Measurements from ENCODE around the gene RALGPS1.

The RALGPS1 gene, protein sequence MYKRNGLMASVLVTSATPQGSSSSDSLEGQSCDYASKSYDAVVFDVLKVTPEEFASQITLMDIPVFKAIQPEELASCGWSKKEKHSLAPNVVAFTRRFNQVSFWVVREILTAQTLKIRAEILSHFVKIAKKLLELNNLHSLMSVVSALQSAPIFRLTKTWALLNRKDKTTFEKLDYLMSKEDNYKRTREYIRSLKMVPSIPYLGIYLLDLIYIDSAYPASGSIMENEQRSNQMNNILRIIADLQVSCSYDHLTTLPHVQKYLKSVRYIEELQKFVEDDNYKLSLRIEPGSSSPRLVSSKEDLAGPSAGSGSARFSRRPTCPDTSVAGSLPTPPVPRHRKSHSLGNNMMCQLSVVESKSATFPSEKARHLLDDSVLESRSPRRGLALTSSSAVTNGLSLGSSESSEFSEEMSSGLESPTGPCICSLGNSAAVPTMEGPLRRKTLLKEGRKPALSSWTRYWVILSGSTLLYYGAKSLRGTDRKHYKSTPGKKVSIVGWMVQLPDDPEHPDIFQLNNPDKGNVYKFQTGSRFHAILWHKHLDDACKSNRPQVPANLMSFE

DNA sequence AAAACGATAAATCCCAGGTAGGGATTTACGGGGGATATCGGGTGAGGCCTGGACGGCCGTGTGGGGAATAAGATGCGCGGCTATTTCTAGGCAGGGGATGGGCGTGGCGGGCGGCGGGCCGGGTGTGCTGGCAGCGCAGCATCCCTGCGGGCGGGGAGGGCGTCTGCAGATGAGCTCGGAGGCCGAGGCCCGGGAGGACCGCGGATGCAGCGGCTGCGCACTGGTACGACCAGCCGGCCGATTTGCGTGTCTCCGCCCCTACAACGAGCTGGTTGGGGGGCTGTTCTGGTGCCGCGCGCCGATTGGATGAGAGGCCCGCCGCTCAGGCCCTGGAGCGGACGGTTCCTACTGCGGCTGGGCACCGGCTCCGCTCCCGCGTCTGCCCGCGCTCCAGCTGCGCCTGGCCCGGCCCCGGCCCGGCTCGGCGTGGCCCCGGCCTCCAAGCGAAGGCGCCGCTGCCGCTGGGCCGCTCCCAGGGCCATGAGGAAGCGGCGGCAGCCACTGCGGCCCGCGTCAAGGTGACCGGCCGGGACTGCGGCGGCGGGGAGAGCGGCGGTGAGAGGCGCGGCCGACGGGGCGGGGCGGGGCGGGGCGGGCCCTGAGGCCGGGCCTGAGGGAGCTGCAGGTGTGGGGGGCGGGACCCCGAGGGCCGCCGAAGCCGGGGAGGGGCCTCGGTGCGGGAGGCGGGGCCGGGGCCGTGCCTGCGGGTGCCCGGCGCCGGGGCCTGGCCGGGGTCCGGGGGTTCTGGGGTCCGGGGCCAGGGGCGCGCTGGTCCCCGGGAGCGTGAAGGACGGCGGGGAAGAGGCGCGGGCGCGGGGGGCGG, at the start of gene RALGPS1:
RALGPS1 (plus strand) TSS at position 325 of the 823 bp plus-strand sequence. CDS start 47,508 bp downstream, outside the sequence.
- DNase-seq, result peak; percentile 96

DNA sequence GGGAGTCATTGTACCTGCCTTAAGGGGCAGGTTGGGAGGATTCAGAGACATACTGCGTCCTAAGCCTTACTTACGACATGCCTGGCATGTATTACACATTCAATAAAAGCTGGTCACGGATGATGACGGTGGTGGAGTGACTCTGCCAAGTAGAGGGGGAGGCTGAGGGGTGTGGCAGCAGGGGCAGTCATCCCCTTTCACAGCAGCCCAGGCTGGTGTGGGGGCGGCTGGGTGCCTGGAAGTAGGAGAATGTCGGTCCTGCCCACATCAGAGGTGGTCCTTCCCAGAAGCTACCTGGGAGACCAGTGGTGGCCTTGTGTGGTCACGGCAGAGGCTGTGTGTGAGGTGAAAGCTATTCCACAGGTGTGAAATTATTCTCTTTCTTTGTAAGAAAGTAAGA, 45.2 kb upstream of the RALGPS1 start:
- DNase-seq, result no peak

DNA sequence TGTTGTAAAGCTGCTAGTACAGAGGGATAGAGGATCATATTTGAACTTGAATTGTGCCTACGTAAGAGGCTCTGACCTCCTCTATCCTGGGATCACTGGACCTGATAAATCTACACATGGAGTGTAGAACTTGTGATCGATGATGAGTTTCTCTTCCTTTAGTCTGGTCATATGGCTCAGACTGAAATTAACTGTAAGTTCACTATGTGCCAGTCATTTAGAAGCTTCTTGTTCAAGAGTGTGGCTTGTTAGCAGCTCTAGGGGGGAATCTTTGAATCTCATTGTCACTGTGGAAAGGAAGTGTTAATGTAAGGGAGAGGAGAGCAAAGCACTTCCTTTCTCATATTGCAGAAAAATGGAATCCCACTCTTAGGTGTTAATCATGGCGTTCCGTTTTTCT, 42.1 kb upstream of the RALGPS1 start:
- DNase-seq, result no peak

DNA sequence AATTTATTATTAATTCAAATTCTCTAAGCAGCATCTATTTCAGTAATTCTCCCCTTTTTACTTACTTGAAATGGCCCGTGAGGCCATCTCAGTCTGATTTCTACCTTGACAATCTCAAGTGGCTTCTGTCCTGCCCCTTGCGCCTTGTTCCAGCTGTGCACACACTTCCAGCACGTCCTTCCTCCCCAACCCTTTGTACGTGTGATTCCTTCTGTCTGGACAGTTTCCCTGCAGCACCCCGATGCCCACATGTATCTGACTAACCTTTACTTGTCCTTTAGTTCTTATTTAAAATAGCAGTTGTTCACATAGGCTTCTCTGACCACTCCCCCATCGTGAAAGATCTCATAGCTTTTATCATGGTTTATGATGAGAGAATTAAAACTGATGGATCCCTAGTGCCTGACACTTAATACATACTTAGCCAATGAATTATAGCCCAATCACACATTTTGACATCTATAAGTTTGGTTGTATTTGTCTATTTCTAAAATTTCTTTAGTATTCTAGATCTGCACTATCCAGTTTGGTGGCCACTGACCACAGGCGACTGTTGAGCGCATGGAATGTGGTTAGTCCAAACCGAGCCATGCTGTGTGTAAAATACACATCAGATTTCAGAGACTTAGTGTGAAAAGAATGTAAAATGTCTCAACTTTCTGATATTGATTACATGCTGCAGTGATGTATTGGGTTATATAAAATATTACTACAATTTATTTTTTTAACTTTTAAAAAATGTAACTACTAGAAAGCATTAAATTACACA, 39.9 kb upstream of the RALGPS1 start:
- DNase-seq, result no peak

DNA sequence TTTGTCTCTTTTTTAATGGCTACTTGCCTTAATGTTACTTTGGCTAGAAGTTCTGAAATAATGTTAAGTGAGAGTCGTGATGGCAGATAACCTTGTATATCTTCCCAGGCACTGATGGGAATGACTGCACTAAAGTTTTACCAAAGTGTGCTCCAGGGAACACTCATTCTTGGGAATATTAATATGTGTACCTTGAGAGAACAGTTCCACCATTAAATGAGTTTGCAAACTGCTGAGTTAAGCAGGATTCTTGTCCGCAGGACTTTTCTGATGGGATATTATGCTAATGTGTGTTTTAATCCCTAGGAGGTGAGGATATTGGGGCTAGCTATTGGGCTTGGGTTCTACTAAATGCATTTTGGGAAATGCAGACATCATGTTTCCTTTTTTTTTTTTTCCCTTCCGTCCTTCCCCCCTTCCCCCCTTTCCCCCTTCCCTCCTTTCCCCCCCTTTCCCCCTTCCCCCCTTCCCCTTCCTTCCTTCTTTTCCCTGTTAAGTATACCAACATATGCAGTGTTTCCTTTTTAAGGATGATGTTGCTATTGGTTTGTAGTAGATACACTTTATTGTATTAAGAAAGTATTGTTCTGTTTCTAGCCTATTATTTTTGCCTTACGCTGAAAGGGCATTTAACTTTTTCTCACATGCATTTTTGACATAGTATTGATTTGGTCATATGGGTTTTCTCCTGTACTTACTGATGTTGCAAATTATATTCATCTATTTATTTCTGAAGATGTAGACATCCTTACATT, 38.6 kb upstream of the RALGPS1 start:
- DNase-seq, result no peak

DNA sequence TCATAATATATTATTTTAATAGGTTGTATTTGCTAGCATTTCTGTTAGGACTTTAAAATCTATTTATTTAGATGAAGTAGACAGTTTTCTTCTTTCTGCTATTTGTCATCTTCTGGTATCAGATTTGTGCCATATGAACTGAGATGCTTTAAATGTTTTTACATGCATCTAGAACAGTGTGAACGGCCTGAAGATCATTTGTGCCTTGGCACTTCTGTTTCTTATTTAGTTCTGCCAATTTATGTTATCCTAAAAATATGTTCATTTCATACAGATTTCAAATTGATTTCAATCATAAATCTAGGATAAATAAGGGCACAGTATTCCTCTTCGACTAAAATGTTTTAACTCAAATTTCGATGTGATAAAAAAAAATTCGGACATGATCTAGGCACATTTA, 38.1 kb upstream of the RALGPS1 start:
- no peak for DNase-seq

DNA sequence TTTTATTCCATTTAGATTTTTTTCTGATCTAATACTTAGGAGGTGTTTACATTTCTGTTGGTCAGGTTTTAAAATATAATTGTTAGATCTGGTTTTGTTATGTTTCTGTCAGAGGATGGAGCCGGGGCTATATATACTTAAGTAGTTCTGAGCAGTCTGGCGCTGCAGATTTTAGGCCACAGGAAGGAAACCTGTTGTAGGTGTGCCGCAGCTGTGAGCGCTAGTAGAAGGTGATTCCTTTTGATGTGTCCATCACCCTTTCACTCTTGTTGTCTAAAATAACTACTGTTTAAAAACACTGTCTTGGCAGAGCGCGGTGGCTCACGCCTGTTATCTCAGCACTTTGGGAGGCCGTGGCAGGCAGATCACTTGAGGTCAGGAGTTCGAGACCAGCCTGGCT, 37.2 kb upstream of the RALGPS1 start:
- DNase-seq, result no peak

DNA sequence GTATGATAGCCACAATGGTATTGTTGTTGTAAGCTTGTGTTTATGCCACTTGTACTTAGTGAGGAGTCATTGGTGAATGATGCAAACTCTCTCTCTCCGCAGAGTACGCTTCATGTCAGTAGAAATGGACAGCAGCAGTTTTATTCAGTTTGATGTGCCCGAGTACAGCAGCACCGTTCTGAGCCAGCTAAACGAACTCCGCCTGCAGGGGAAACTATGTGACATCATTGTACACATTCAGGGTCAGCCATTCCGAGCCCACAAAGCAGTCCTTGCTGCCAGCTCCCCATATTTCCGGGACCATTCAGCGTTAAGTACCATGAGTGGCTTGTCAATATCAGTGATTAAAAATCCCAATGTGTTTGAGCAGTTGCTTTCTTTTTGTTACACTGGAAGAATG, 35.3 kb upstream of the RALGPS1 start:
- no peak for DNase-seq

DNA sequence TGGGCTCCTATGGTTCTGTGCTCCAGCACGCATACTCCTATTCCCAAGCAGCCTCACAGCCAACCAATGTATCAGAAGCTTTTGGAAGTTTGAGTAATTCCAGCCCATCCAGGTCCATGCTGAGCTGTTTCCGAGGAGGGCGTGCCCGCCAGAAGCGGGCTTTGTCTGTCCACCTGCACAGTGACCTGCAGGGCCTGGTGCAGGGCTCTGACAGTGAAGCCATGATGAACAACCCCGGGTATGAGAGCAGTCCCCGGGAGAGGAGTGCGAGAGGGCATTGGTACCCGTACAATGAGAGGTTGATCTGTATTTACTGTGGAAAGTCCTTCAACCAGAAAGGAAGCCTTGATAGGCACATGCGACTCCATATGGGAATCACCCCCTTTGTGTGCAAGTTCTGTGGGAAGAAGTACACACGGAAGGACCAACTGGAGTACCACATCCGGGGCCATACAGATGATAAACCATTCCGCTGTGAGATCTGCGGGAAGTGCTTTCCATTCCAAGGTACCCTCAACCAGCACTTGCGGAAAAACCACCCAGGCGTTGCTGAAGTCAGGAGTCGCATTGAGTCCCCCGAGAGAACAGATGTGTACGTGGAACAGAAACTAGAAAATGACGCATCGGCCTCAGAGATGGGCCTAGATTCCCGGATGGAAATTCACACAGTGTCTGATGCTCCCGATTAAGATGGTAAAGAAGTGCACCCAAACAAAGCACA, 34.2 kb upstream of the RALGPS1 start:
- no peak for DNase-seq

DNA sequence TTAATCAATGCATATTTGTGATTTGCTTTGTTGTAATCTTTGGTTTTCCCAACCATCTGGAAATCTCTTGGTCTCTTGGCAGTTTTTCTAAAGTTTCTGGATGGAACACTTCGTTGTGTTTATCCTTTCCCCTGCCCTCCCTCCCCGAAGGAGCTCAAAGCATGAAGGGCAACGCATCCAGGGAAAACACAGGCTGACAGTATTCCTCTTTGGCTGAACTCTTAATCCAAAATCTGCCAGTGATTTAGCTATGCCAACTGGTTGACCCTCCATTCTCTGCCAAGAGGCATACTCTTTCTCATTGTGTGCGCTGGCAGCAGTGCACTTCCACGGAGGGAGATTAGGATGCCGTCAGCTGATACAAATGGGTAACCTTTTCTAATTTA, 33.6 kb upstream of the RALGPS1 start:
- no peak for DNase-seq

DNA sequence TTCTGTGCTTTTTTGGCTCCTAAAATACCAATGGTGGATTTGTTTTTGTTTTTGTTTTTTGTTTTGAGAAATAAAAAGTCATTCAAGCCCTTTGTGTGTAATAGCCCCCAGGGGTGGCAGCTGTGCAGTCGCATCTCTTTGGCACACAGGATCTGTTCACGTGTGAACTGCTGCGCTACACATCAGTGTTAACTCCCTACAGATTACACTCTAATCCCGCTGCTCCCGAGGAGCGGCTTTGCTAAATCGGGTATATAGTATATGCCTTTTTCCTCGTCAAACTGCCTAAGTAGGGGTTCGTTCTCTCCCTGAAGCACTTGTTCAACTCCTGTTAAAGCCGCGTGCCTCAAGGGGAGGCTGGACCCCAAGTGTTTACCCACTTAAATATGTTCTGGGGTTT, 31.8 kb upstream of the RALGPS1 start:
- DNase-seq, result no peak

DNA sequence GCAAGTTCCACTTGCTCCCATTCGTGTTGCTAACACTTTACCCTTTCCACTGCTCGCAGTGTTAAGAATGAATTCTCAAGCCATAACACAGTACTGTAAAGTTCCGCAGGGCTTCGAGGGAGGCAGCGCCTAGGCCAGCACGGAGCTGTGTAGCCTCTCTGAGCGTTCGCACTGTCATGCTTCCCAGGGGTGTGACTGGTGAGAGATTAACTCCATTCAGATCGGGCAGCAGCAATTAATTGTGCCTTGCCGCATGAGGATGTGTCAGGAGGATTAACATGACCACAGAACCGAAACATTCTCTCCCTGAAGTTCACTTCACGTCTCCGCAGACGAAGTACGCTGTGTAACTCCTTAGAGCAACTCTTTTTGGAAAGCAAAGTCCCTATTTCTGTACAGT, 30.9 kb upstream of the RALGPS1 start:
- DNase-seq, result no peak

DNA sequence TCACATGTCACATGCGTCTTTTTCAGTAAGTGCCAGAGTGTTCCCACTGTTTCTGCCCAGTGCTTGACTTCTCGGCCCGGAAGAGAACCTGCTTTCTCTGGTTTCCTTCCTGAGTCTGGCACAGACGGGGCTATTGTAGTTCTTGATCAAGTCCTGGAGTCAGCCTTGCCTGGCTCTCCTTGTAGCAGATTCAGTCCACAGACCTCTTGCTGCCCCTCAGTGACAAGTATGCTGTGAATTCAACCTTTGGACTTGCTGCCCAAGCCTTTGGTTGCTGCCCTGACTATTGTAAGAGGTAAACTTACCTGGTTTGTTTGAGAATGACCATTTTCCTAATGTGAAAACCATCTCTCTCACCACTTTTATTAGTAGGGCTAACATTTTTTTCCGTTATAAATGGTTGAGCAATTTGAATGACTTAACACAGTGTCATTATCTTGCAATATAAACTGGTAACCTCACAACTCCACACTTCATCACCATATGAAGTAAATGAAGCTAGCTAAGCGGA, 29.4 kb upstream of the RALGPS1 start:
- no peak for DNase-seq

DNA sequence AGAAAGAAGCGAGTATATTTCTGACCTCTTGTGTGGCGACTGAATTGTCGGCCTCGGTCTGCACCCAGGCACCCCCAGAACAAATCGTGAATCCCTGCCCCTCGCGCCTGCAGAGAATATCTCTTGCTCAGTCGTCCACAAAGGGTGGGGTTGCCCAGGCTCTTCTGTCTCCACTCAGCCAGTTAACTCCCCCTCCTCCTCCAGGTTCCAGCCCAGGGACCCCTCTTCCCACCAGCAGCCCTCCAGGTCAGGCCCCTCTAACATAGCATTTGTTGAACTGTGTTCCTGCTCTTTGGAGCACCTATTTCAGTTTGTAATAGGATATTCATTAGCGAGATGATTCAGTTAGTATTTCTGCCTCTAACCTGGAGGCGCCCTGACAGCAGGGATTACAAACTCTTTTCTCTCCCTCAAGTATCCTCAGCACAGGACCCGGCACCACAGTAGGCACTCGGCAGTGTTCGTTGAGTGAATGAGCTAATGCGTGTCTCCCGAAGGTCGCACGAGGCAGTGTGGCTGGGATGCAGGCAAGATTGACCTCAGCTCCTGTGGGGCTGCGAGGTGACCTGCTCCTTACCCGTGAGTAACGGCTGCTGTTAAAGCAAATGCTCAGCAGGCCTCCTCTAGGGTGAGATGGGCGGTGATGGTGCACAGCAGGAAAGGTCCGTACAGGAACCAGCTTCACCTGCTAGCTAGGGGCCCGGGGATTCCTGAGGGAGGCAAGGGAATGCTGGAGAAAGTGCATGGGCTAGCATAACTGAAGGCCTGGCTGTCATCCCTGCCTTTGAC, 28.4 kb upstream of the RALGPS1 start:
- no peak for DNase-seq

DNA sequence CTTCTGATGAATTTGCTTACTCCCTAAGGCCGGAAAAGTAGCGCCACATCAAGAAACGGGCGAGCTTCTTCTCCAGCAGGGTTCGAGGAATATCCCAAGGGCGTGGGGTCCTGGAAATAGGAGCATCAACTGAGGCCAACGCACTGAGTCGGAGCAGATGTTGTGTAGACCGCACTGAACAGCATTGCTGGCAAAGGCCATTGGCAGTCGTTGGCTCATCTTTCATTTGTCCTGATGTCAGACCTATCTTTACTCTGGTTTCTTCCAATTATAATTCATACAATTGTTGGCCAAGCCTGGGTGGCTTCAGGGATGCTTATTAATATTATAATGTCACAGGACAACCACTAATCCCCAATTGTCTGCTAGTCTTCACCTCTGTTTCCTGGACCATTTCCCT, 27.7 kb upstream of the RALGPS1 start:
- no peak for DNase-seq

DNA sequence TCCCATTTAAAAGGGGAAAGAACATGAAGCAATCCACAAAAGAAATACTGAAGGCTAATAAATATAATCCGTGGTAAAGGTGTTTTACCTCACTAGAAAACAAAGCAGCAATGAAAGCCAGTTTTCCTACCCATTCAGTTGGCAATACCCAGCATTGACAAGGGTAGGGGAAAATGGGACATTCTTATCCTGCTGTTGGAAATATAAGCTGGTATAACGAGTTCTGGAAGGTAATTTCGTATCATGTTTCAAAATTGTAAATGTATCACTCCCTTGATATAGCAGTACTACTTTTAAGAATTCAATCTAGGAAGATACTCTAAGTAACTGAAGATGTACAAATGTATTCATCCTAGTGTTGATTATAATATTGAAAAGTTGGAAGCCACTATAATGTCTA, 22.9 kb upstream of the RALGPS1 start:
- DNase-seq, result no peak

DNA sequence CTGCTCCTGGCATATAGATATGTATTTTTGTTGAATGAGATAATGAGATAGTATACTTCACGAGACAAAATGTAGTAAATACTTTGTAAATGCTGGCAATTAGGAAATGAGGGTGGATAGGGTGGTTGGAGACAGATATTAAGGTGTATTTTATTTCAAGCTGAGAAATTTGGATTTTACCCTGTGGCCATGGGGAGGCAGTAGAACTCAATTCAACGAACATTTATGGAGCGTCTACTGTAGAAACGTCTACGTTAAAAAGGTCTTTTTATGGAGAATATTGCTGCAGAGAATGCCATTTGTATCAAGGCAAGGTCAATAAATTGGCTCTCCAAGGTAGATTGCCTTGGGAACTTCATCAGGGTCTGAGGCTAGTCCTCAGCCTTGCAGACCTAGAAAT, 21.5 kb upstream of the RALGPS1 start:
- no peak for DNase-seq

DNA sequence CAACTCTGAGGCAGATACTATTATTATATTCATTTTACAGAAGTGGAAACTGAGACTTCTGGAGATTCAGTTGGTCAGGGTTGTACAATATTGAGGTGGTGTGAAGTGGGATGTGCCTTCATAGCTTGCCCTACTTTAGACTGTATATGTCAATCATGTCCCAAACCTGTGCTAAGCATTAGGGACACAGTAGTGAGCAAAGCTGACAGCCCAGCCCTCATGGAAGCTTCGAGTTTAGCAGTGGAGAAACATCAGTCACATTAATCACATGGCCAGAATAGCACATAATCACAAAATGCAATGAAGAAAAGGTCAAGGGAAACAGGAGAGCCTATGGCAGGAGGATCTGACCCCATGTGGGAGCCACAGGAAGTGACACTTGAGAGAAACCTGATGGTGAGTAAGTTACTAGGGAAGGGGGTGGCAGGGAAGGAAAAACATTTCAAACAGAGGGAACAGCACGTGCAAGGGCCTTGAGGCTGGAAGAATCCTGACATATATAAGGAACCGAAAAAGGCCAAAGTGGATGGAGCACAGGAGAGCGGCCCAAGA, 20.5 kb upstream of the RALGPS1 start:
- DNase-seq, result no peak

DNA sequence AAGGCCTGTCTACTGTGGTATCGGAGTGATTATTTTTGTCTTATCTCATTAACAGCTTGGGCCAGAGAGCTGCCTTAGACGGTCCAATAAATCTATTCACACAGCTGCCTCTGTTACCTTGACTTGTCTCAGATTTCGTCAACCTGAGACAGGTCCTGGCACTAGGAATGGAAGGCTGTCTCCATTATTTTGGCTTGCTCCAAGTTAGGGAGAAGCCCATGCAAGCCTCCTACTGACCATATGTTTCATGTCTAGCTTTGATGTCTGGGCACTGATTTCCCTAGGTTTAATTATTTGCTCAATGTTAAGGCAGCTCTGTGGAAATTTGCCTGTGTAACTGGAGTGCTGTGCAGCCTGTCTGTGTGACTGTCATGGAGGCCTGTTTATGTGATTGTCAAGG, 12.4 kb upstream of the RALGPS1 start:
- no peak for DNase-seq

DNA sequence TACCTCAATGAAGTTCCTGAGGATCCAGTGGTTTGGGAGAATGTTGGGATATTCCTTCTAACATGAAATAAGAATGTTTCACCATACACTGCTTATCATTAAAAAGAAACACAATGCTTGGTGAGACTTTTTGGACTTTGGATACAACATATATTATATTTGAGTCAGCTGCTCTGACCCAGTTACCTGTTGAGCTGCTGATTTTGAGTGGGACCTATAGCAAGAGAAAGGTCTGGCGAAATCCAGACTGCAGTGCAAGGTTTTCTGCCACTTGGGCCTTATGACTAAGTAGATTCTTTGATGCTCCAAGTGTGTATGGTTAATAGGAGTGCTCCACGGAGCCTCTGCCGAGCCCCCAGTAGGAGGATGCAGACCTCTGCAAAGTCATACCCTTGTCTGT, 10.0 kb upstream of the RALGPS1 start:
- no peak for DNase-seq

Data from EL (cell line).